Liver (tissue), 9 donors: Measurements from ENCODE around the gene EML6. TPM values are rescaled to one million over a fixed set of nuclear protein-coding genes. Genes with fewer than 3 reads are reported as not detected.

Experiments
- DNase-seq: peaks from one replicate; pipeline ENCODE4 v3.0.0-alpha.2; 2017; ENCODE audit warnings: low spot score
- H3K27ac ChIP-seq, 2 donors: one replicate each; pipeline ENCODE4 v1.7.0; 2013; ENCODE audit warnings: inconsistent platforms in 2 of 2, low read length in 2 of 2, control low read depth in 1 of 2, low read depth in 1 of 2, mild to moderate bottlenecking in 1 of 2
- H3K27me3 ChIP-seq, 4 donors: one replicate each; pipeline versions ENCODE4 v1.6.1 to v1.7.0; 2013; ENCODE audit warnings: low read length in 3 of 4, inconsistent platforms in 1 of 4, mild to moderate bottlenecking in 1 of 4, moderate library complexity in 1 of 4; ENCODE audit not compliant: control insufficient read depth in 4 of 4, insufficient read depth in 4 of 4
- H3K36me3 ChIP-seq, 4 donors: one replicate each; pipeline versions ENCODE4 v1.6.1 to v1.7.0; 2013; ENCODE audit warnings: low read length in 3 of 4, mild to moderate bottlenecking in 3 of 4, low read depth in 1 of 4, moderate library complexity in 1 of 4; ENCODE audit not compliant: control insufficient read depth in 4 of 4, insufficient read depth in 3 of 4
- H3K4me1 ChIP-seq, 4 donors: one replicate each; pipeline versions ENCODE4 v1.6.1 to v1.7.0; 2013; ENCODE audit warnings: low read length in 3 of 4, mild to moderate bottlenecking in 3 of 4, moderate library complexity in 1 of 4; ENCODE audit not compliant: control insufficient read depth in 4 of 4, insufficient read depth in 4 of 4
- H3K4me3 ChIP-seq, 3 donors: one replicate each; pipeline versions ENCODE4 v1.6.1 to v1.7.0; 2013; ENCODE audit warnings: low read length in 3 of 3, control low read depth in 1 of 3, low read depth in 1 of 3, mild to moderate bottlenecking in 1 of 3
- H3K9ac ChIP-seq, 2 donors: one replicate each; pipeline ENCODE4 v1.7.0; 2013; ENCODE audit warnings: low read length in 2 of 2, mild to moderate bottlenecking in 2 of 2, moderate library complexity in 2 of 2, control low read depth in 1 of 2, low read depth in 1 of 2
- H3K9me3 ChIP-seq, 4 donors: one replicate each; pipeline versions ENCODE4 v1.6.1 to v1.7.0; 2013; ENCODE audit warnings: low read length in 3 of 4; ENCODE audit not compliant: control insufficient read depth in 4 of 4
- FOXA1 ChIP-seq: IDR thresholded peaks from 2 replicates; pipeline ENCODE4 v1.6.1; 2016; ENCODE audit warnings: antibody characterized with exemption
- FOXA2 ChIP-seq: IDR thresholded peaks from 2 replicates; pipeline ENCODE4 v1.6.1; 2016; ENCODE audit warnings: antibody characterized with exemption
- HNF4A ChIP-seq, 2 donors: conservative IDR thresholded peaks; 2 replicates each; pipeline ENCODE4 v1.6.1; 2016; ENCODE audit warnings: antibody characterized with exemption in 2 of 2, mild to moderate bottlenecking in 2 of 2
- HNF4G ChIP-seq: IDR thresholded peaks from 2 replicates; pipeline ENCODE4 v1.6.1; 2016; ENCODE audit warnings: antibody characterized with exemption
- JUND ChIP-seq, 2 donors: IDR thresholded peaks; 2 replicates each; pipeline ENCODE4 v1.6.1; 2016; ENCODE audit warnings: antibody characterized with exemption in 2 of 2
- RAD21 ChIP-seq, 2 donors: IDR thresholded peaks; 2 replicates each; pipeline ENCODE4 v1.6.1; 2016; ENCODE audit warnings: antibody characterized with exemption in 2 of 2, mild to moderate bottlenecking in 2 of 2
- SP1 ChIP-seq: IDR thresholded peaks from 2 replicates; pipeline ENCODE4 v1.6.1; 2018; ENCODE audit warnings: antibody characterized with exemption, mild to moderate bottlenecking
- TAF1 ChIP-seq: conservative IDR thresholded peaks from 2 replicates; pipeline ENCODE4 v1.6.1; 2016; ENCODE audit warnings: antibody characterized with exemption, mild to moderate bottlenecking
- YY1 ChIP-seq: IDR thresholded peaks from 2 replicates; pipeline ENCODE4 v1.6.1; 2016; ENCODE audit warnings: antibody characterized with exemption, mild to moderate bottlenecking
- WGBS: extraction: QIAGEN DNeasy Blood & Tissue Kit; methylation state at CpG from one replicate; pipeline ENCODE4 v1.1.7; 2013; 5-methylcytosine and 5-hydroxymethylcytosine counted together
- polyA plus RNA-seq, 2 donors: library from polyadenylated mRNA; stranded (reverse) in 1 of 2; unstranded in 1 of 2; fragments of 200-250 nt in 1 of 2; fragments of >200 nt in 1 of 2; fragmentation: Nextera tagmentation in 1 of 2; extraction: Ambion mirVana in 1 of 2; gene quantifications; one replicate each; pipeline versions ENCODE4 v1.2.1 to v1.2.3, GENCODE V29; 2013 to 2015
- total RNA-seq, 2 donors: library from RNA; depleted of rRNA; stranded (reverse); fragments of >200 nt; gene quantifications; one replicate each; pipeline ENCODE4 v1.2.3, GENCODE V29; 2014
- TF ChIP-seq, protein P1 (sequence below): IDR thresholded peaks from 2 replicates; pipeline ENCODE4 v1.6.1; 2016; ENCODE audit warnings: antibody characterized with exemption, mild to moderate bottlenecking
- donor health status: healthy.
- donor health status: healthy.
- donor health status: healthy.
- donor health status: healthy.
- donor health status: healthy.

The EML6 gene
- total and polyA plus RNA-seq, 4 donors, result 0.33 to 3.0 (median 1.4) TPM

DNA sequence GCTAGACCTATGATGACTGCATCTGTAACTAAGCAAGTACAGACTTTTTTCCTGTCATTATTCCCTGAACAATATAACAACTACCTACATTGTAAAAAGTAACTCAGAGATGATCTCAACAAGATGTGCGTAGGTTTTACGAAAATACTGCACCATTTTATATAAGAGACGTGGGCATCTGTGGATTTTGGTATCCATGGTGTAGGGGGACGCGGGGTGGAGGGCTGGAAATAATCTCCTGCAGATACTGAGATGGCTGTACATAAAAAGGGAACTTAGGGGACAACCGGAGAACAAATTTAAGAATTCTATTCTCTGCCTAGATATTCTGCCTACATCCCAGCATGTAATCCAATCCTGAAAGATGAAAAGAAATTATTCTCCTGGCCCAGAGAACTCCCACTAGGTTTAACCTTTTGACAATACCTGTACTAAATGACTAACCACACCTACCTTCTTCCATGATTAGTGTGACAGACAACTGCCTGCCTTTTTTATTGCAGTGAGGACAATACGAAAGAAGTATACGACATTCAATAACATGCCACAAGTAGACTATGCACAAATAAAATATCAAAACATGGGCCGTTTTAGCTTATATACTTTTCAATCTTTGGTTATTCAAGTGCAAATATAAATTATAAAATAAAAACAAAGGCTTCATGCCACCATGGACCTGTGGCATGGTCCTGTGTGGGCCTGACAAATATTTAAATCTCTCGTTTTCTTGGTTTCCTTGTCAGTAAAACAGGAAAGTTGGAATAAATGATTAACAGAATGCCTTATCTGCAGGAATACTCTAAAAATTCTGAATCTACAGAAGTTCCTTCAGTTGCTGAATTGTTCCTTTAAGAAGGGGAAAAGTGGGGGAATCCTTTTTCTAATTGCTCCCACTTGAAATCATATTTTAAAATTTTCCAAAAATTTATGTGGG lies 280.5 kb downstream of the EML6 start:
- TF ChIP-seq RAD21 (IDR thresholded peaks at IDR 0.05), result no peak
- TF ChIP-seq, protein P1, sequence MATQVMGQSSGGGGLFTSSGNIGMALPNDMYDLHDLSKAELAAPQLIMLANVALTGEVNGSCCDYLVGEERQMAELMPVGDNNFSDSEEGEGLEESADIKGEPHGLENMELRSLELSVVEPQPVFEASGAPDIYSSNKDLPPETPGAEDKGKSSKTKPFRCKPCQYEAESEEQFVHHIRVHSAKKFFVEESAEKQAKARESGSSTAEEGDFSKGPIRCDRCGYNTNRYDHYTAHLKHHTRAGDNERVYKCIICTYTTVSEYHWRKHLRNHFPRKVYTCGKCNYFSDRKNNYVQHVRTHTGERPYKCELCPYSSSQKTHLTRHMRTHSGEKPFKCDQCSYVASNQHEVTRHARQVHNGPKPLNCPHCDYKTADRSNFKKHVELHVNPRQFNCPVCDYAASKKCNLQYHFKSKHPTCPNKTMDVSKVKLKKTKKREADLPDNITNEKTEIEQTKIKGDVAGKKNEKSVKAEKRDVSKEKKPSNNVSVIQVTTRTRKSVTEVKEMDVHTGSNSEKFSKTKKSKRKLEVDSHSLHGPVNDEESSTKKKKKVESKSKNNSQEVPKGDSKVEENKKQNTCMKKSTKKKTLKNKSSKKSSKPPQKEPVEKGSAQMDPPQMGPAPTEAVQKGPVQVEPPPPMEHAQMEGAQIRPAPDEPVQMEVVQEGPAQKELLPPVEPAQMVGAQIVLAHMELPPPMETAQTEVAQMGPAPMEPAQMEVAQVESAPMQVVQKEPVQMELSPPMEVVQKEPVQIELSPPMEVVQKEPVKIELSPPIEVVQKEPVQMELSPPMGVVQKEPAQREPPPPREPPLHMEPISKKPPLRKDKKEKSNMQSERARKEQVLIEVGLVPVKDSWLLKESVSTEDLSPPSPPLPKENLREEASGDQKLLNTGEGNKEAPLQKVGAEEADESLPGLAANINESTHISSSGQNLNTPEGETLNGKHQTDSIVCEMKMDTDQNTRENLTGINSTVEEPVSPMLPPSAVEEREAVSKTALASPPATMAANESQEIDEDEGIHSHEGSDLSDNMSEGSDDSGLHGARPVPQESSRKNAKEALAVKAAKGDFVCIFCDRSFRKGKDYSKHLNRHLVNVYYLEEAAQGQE, result no peak
- TF ChIP-seq YY1, result no peak
- Histone ChIP-seq H3K36me3 (peaks cover 0 to 3% (median 0%) of the 10 kb centered on the region in 4 donors), H3K9ac (no peak overlapping the region), H3K27ac (no peak overlapping the region), H3K4me3 (no peak overlapping the region), H3K27me3 (no peaks in the 10 kb centered on the region), H3K9me3 (no peaks in the 10 kb centered on the region), H3K4me1 (peaks cover 4 to 67% (median 35%) of the 10 kb centered on the region in 4 donors)
- whole genome bisulfite sequencing, result 84% methylated on average over 10 of the region's 10 CpGs
- no peak for DNase-seq

- Histone ChIP-seq H3K4me1 (peaks cover 4 to 54% (median 34%) of the 10 kb centered on the region in 4 donors), H3K27ac (peak overlapping the region in 1 of 2 donors; percentile 11), H3K4me3 (no peak overlapping the region), H3K9ac (peak overlapping the region in 1 of 2 donors; percentile 27), H3K27me3 (no peaks in the 10 kb centered on the region), H3K36me3 (peaks cover 0 to 3% (median 0%) of the 10 kb centered on the region in 4 donors), H3K9me3 (no peaks in the 10 kb centered on the region)
- no peak for DNase-seq
- no peak for TF ChIP-seq FOXA2
- TF ChIP-seq FOXA1, result no peak
- TF ChIP-seq SP1, result no peak
- TF ChIP-seq, protein P1, result no peak
- no peak for TF ChIP-seq YY1
- TF ChIP-seq HNF4A (conservative IDR thresholded peaks at IDR 0.05), result no peak
- TF ChIP-seq TAF1, result no peak
- no peak for TF ChIP-seq HNF4G
- no peak for TF ChIP-seq JUND (IDR thresholded peaks at IDR 0.05)
- WGBS, result 45% methylated on average over 3 of the region's 3 CpGs
These were observed 282.8 kb downstream of the EML6 start for GRCh38 chr2:55006306-55006705.
